ENCODE results near the gene KAT14. TPM values are rescaled to one million over a fixed set of nuclear protein-coding genes. Genes with fewer than 3 reads are reported as not detected.

Gene KAT14, protein sequence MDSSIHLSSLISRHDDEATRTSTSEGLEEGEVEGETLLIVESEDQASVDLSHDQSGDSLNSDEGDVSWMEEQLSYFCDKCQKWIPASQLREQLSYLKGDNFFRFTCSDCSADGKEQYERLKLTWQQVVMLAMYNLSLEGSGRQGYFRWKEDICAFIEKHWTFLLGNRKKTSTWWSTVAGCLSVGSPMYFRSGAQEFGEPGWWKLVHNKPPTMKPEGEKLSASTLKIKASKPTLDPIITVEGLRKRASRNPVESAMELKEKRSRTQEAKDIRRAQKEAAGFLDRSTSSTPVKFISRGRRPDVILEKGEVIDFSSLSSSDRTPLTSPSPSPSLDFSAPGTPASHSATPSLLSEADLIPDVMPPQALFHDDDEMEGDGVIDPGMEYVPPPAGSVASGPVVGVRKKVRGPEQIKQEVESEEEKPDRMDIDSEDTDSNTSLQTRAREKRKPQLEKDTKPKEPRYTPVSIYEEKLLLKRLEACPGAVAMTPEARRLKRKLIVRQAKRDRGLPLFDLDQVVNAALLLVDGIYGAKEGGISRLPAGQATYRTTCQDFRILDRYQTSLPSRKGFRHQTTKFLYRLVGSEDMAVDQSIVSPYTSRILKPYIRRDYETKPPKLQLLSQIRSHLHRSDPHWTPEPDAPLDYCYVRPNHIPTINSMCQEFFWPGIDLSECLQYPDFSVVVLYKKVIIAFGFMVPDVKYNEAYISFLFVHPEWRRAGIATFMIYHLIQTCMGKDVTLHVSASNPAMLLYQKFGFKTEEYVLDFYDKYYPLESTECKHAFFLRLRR
- 8.5 to 10.4 TPM (median 9.8 TPM) in 5 replicates for total RNA-seq (2022; extraction: Qiagen RNA extraction)

DNA sequence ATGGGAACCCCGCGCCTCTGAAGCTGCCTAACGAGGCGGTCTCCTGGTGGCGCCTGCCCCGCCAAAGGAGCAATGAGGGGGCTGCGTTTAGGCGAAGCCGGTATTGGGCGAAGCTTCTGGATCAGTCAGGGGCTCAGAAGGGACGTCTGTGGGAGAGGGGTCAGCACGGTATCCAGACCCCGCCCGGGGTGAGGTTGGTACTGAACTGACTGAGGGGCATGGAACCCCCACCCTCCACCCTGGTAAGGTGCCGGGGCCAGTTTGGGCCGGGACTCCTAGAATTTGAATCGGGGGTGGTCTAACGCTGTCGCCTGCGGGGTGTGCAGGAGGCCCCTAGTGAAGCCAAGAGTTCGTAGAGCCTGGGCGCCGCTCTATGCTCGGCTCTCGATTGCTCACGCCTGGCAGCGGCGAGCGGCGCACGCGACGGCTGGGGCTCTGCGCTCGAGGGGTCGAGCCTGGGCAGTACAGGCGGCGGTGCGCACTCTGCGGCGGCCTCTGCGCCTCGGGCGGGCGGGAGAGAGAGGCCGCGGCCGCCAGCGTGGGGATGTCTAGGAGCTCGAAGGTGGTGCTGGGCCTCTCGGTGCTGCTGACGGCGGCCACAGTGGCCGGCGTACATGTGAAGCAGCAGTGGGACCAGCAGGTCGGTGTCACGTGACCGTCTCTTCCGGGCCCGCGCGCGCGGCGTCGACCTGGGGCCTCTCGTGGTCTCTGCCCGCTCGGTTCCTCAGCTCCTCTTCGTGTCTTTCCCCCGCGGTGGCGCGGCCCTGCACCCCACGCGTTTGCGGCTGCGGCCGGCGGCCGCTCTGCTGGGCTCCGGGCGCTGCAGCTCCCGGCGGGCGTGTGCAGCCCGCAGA is at the start of gene KAT14, which contains the start of gene PET117:
Gene KAT14, plus strand, starts transcription at position 452 of the 854 bp plus-strand sequence. CDS start 4,798 bp downstream, outside the sequence.
Gene PET117, plus strand, starts transcription at position 452 of the 854 bp plus-strand sequence. Its CDS starts 93 bp downstream, at position 545.

Other genes starting within 250 kb of the KAT14 start
- 228 to 241 TPM (median 232 TPM) in 5 replicates for gene SNX5, start 169.1 kb upstream of the KAT14 start, total RNA-seq (2022; extraction: Qiagen RNA extraction)
- 41.3 to 42.8 TPM (median 42.0 TPM) in 5 replicates for gene MGME1, start 168.8 kb upstream of the KAT14 start, total RNA-seq (2022; extraction: Qiagen RNA extraction)
- gene OVOL2, start 79.9 kb upstream of the KAT14 start, total RNA-seq (2022; extraction: Qiagen RNA extraction), result 0.25 to 0.33 TPM (median 0.26 TPM) in 3 of 5 replicates, not detected in the others
- gene PET117, start within 50 bp of the KAT14 start, total RNA-seq (2022; extraction: Qiagen RNA extraction), result 23.1 to 27.0 TPM (median 25.8 TPM) in 5 replicates
- 10.4 to 15.1 TPM (median 11.6 TPM) in 5 replicates for gene ZNF133, start 150.7 kb downstream of the KAT14 start, total RNA-seq (2022; extraction: Qiagen RNA extraction)